Activated CD8-positive, alpha-beta T cell treated with anti-CD3 and anti-CD28 coated beads, Interleukin-2, amount 10 ng/mL, durations not matched to agents 7 days and 5 days (primary cell): ENCODE results near the gene RANGRF. TPM values are rescaled to one million over a fixed set of nuclear protein-coding genes. Genes with fewer than 3 reads are reported as not detected.

Experiments used
- ATAC-seq: fragments of 150-1000 bp; cut with Tn5 transposase; one replicate; pipeline ENCODE4 v1.10.0; 2021; ENCODE audit warnings: moderate library complexity
- CTCF ChIA-PET: fragments of 350-600 bp; sonication (Branson Sonifier 250); formaldehyde crosslinking; loops from one replicate; lab custom pipeline; 2021; ENCODE audit warnings: antibody characterized with exemption; lab: Charles Lee
- POLR2A ChIA-PET: fragments of 350-600 bp; sonication (Branson Sonifier 250); formaldehyde crosslinking; loops from one replicate; lab custom pipeline; 2021; ENCODE audit warnings: antibody characterized with exemption; lab: Charles Lee
- DNase-seq: peaks from one replicate; pipeline ENCODE4 v3.0.0-alpha.2; 2020
- H3K27ac Mint-ChIP-seq: one replicate; pipeline ENCODE4 v1.8.0; 2021; ENCODE audit warnings: mild to moderate bottlenecking, mixed read lengths
- H3K27me3 Mint-ChIP-seq: one replicate; pipeline ENCODE4 v1.8.0; 2021; ENCODE audit warnings: low read depth, mixed read lengths
- H3K36me3 Mint-ChIP-seq: one replicate; pipeline ENCODE4 v1.8.0; 2021; ENCODE audit warnings: low read depth, mixed read lengths
- H3K4me1 Mint-ChIP-seq: one replicate; pipeline ENCODE4 v1.8.0; 2021; ENCODE audit warnings: low read depth, mixed read lengths
- H3K4me3 Mint-ChIP-seq: one replicate; pipeline ENCODE4 v1.8.0; 2021; ENCODE audit warnings: mild to moderate bottlenecking, mixed read lengths
- H3K9me3 Mint-ChIP-seq: one replicate; pipeline ENCODE4 v1.8.0; 2022; ENCODE audit warnings: mixed read lengths; ENCODE audit not compliant: insufficient read depth
- total RNA-seq, 2 experiments: library from RNA; stranded (reverse); gene quantifications; one replicate each; pipeline ENCODE4 v1.2.3, GENCODE V29; 2021

RANGRF gene
- total RNA-seq, 2 experiments from 2014 or later = 49.8 to 55.6 TPM

GRCh38 chr17:8332128-8332527 is 43.7 kb downstream of the RANGRF start:
- CTCF ChIA-PET = no interaction called here
- ATAC-seq = no peak
- no peak for DNase-seq

DNA sequence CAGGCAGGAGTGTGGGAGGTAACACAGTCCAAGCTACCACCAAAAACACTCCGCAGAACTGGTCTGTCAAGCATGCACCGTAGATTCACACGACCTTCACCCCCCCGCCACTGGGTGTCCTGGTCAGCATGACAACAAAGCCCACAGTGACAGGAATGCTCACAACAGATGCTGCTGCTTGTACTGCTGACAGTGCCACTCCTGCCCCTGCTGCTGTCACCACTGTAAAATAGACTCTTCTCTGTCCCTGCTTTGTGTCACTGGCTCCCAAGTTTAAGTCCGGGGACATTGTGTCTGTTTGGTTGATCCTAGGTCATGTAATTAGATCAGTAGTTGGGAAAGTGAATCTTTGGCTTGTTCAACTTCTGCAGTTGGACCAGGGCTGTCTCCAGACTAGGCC is 44.2 kb downstream of the RANGRF start:
- Mint-ChIP-seq H3K27me3 (peaks cover 13% of the 10 kb centered on the region), H3K27ac (no peak overlapping the region), H3K4me1 (peaks cover 6% of the 10 kb centered on the region), H3K36me3 (no peaks in the 10 kb centered on the region), H3K9me3 (no peaks in the 10 kb centered on the region), H3K4me3 (no peak overlapping the region)
- DNase-seq (no peak), ATAC-seq (no peak)
- ChIA-PET POLR2A (no interaction called here), CTCF (no interaction called here)

More at GRCh38 chr17:8332128-8332527, 43.7 kb downstream of the RANGRF start:
- Mint-ChIP-seq H3K9me3 (no peaks in the 10 kb centered on the region), H3K4me3 (no peak overlapping the region), H3K36me3 (no peaks in the 10 kb centered on the region), H3K27me3 (peaks cover 12% of the 10 kb centered on the region), H3K4me1 (peaks cover 10% of the 10 kb centered on the region), H3K27ac (no peak overlapping the region)
- POLR2A ChIA-PET = interaction anchor here (0.6 kb wide), 1 partner anchor 62 kb away, joined by 4 read pairs; no protein-coding TSS in a partner anchor

- Mint-ChIP-seq H3K4me1 (peaks cover 9% of the 10 kb centered on the region), H3K27me3 (peaks cover 11% of the 10 kb centered on the region), H3K9me3 (no peaks in the 10 kb centered on the region), H3K27ac (no peak overlapping the region), H3K36me3 (no peaks in the 10 kb centered on the region), H3K4me3 (no peak overlapping the region)
- no peak for DNase-seq
- no peak for ATAC-seq
- ChIA-PET CTCF (no interaction called here), POLR2A (no interaction called here)
These were observed 44.8 kb downstream of the RANGRF start for GRCh38 chr17:8333281-8333680.

- ChIA-PET POLR2A (interaction anchor here (0.8 kb wide), 1 partner anchor 38 kb away, joined by 5 read pairs; the partner anchor contains the start of gene KRABD2), CTCF (interaction anchor here (0.8 to 1.5 kb wide), 7 partner anchors 11 to 264 kb away, joined by 3 to 5 read pairs (median 3); no protein-coding TSS in a partner anchor)
- Mint-ChIP-seq H3K9me3 (no peaks in the 10 kb centered on the region), H3K27ac (no peak overlapping the region), H3K4me3 (no peak overlapping the region), H3K4me1 (peaks cover 16% of the 10 kb centered on the region), H3K36me3 (no peaks in the 10 kb centered on the region), H3K27me3 (peaks cover 9% of the 10 kb centered on the region)
- DNase-seq (no peak), ATAC-seq (peak; percentile 39)
These were observed 49.6 kb downstream of the RANGRF start for GRCh38 chr17:8337802-8338752.

GRCh38 chr17:8338753-8339140 is 50.3 kb downstream of the RANGRF start:
- H3K4me1 Mint-ChIP-seq = peaks cover 16% of the 10 kb centered on the region
- no peak overlapping the region for H3K4me3 Mint-ChIP-seq
- peaks cover 9% of the 10 kb centered on the region for H3K27me3 Mint-ChIP-seq
- H3K9me3 Mint-ChIP-seq = no peaks in the 10 kb centered on the region
- ChIA-PET POLR2A (interaction anchor here (0.8 kb wide), 1 partner anchor 38 kb away, joined by 5 read pairs; the partner anchor contains the start of gene KRABD2), CTCF (interaction anchor here (0.8 to 1.5 kb wide), 6 partner anchors 11 to 265 kb away, joined by 3 to 5 read pairs (median 4); no protein-coding TSS in a partner anchor)
- no peaks in the 10 kb centered on the region for H3K36me3 Mint-ChIP-seq
- no peak overlapping the region for H3K27ac Mint-ChIP-seq
- no peak for ATAC-seq
- no peak for DNase-seq

DNA sequence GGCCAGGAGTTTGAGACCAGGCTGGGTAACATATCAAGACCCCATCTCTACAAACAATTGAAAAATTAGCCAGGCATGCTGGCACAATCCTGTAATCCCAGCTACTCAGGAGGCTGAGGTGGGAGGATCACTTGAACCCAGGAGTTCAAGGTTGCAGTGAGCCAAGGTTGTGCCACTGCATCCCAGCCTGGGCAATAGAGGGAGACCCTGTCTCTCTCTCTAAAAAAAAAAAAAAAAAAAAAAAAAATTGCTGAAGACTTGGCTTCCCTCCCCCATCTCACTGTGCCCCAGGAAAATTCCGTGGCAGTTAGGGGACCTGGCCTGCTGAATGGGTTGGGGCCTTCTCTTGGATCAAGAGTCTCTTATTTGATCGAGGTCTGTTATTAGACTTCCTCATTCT is 51.1 kb downstream of the RANGRF start, which contains the start of gene ODF4:
Gene ODF4, plus strand, starts transcription at position 301 of the 400 bp plus-strand sequence. CDS start 212 bp downstream, outside the sequence.
- ATAC-seq = no peak
- no peak within 1 kb of the TSS for H3K27ac Mint-ChIP-seq
- H3K4me3 Mint-ChIP-seq = no peak within 1 kb of the TSS
- H3K4me1 Mint-ChIP-seq = peaks cover 19% of the 10 kb centered on the region
- CTCF ChIA-PET = no interaction called here
- H3K9me3 Mint-ChIP-seq = no peaks in the 10 kb centered on the region
- DNase-seq = no peak
- peaks cover 9% of the 10 kb centered on the region for H3K27me3 Mint-ChIP-seq
- H3K36me3 Mint-ChIP-seq = no peaks in the 10 kb centered on the region
- POLR2A ChIA-PET = no interaction called here

Other genes with a start within 250 kb of the RANGRF start
- not detected for gene ALOX15B, start 249.6 kb upstream of the RANGRF start, total RNA-seq
- under 1 TPM; 0.26 to 0.47 TPM for gene ALOX12B, start 201.0 kb upstream of the RANGRF start, total RNA-seq
- gene ALOXE3, start 170.2 kb upstream of the RANGRF start, total RNA-seq = not detected
- under 1 TPM in 1 of 2 experiments, not detected in 1; 0.29 TPM for gene HES7, start 164.6 kb upstream of the RANGRF start, total RNA-seq
- gene PER1, start 136.3 kb upstream of the RANGRF start, total RNA-seq = 10 to 100 TPM; 35.0 to 38.1 TPM
- 10 to 100 TPM; 56.3 to 56.7 TPM for gene VAMP2, start 125.7 kb upstream of the RANGRF start, total RNA-seq
- 10 to 100 TPM; 39.6 to 44.1 TPM for gene TMEM107, start 112.3 kb upstream of the RANGRF start, total RNA-seq
- gene BORCS6, start 98.5 kb upstream of the RANGRF start, total RNA-seq = 10 to 100 TPM; 12.7 TPM
- 100 to 1,000 TPM; 182 to 210 TPM for gene AURKB, start 78.1 kb upstream of the RANGRF start, total RNA-seq
- gene CTC1, start 40.6 kb upstream of the RANGRF start, total RNA-seq = 100 to 1,000 TPM in 1 of 2 experiments, 10 to 100 TPM in 1; 94.8 to 102 TPM
- 10 to 100 TPM; 78.3 to 80.2 TPM for gene PFAS, start 39.4 kb upstream of the RANGRF start, total RNA-seq
- gene SLC25A35, start 6.7 kb downstream of the RANGRF start, total RNA-seq = 1 to 10 TPM; 8.7 to 9.5 TPM
- gene ARHGEF15, start 21.6 kb downstream of the RANGRF start, total RNA-seq = not detected
- not detected for gene ODF4, start 51.2 kb downstream of the RANGRF start, total RNA-seq
- 1,000 to 10,000 TPM; 1,633 to 1,747 TPM for gene RPL26, start 94.5 kb downstream of the RANGRF start, total RNA-seq
- gene RNF222, start 109.2 kb downstream of the RANGRF start, total RNA-seq = under 1 TPM; 0.24 to 0.29 TPM
- 10 to 100 TPM; 48.1 to 52.5 TPM for gene NDEL1, start 147.2 kb downstream of the RANGRF start, total RNA-seq